Liver (tissue), 9 donors: ENCODE results near the gene FLT3LG. TPM values are rescaled to one million over a fixed set of nuclear protein-coding genes. Genes with fewer than 3 reads are reported as not detected.

ENCODE experiments used
- DNase-seq: peaks from one replicate; pipeline ENCODE4 v3.0.0-alpha.2; 2017; ENCODE audit warnings: low spot score
- H3K27ac ChIP-seq, 2 donors: one replicate each; pipeline ENCODE4 v1.7.0; 2013; ENCODE audit warnings: inconsistent platforms in 2 of 2, low read length in 2 of 2, control low read depth in 1 of 2, low read depth in 1 of 2, mild to moderate bottlenecking in 1 of 2
- H3K27me3 ChIP-seq, 4 donors: one replicate each; pipeline versions ENCODE4 v1.6.1 to v1.7.0; 2013; ENCODE audit warnings: low read length in 3 of 4, inconsistent platforms in 1 of 4, mild to moderate bottlenecking in 1 of 4, moderate library complexity in 1 of 4; ENCODE audit not compliant: control insufficient read depth in 4 of 4, insufficient read depth in 4 of 4
- H3K36me3 ChIP-seq, 4 donors: one replicate each; pipeline versions ENCODE4 v1.6.1 to v1.7.0; 2013; ENCODE audit warnings: low read length in 3 of 4, mild to moderate bottlenecking in 3 of 4, low read depth in 1 of 4, moderate library complexity in 1 of 4; ENCODE audit not compliant: control insufficient read depth in 4 of 4, insufficient read depth in 3 of 4
- H3K4me1 ChIP-seq, 4 donors: one replicate each; pipeline versions ENCODE4 v1.6.1 to v1.7.0; 2013; ENCODE audit warnings: low read length in 3 of 4, mild to moderate bottlenecking in 3 of 4, moderate library complexity in 1 of 4; ENCODE audit not compliant: control insufficient read depth in 4 of 4, insufficient read depth in 4 of 4
- H3K4me3 ChIP-seq, 3 donors: one replicate each; pipeline versions ENCODE4 v1.6.1 to v1.7.0; 2013; ENCODE audit warnings: low read length in 3 of 3, control low read depth in 1 of 3, low read depth in 1 of 3, mild to moderate bottlenecking in 1 of 3
- H3K9ac ChIP-seq, 2 donors: one replicate each; pipeline ENCODE4 v1.7.0; 2013; ENCODE audit warnings: low read length in 2 of 2, mild to moderate bottlenecking in 2 of 2, moderate library complexity in 2 of 2, control low read depth in 1 of 2, low read depth in 1 of 2
- H3K9me3 ChIP-seq, 4 donors: one replicate each; pipeline versions ENCODE4 v1.6.1 to v1.7.0; 2013; ENCODE audit warnings: low read length in 3 of 4; ENCODE audit not compliant: control insufficient read depth in 4 of 4
- ATF3 ChIP-seq: IDR thresholded peaks from 2 replicates; pipeline ENCODE4 v1.6.1; 2016; ENCODE audit warnings: antibody characterized with exemption
- CTCF ChIP-seq: fragments of 150-350 bp; IDR thresholded peaks from 2 replicates; pipeline ENCODE4 v1.5.1; 2017; ENCODE audit warnings: improper control_type of control experiment, low read depth, low read length; ENCODE audit not compliant: missing input control
- EGR1 ChIP-seq, 2 donors: IDR thresholded peaks; 2 replicates each; pipeline ENCODE4 v1.6.1; 2016 to 2018; ENCODE audit warnings: antibody characterized with exemption in 2 of 2, low read depth in 2 of 2
- FOXA1 ChIP-seq: IDR thresholded peaks from 2 replicates; pipeline ENCODE4 v1.6.1; 2016; ENCODE audit warnings: antibody characterized with exemption
- FOXA2 ChIP-seq: IDR thresholded peaks from 2 replicates; pipeline ENCODE4 v1.6.1; 2016; ENCODE audit warnings: antibody characterized with exemption
- GABPA ChIP-seq, 2 donors: IDR thresholded peaks in 1 of 2; conservative IDR thresholded peaks in 1 of 2; 2 replicates each; pipeline ENCODE4 v1.6.1; 2016; ENCODE audit warnings: antibody characterized with exemption in 2 of 2, mild to moderate bottlenecking in 1 of 2, moderate library complexity in 1 of 2
- HNF4A ChIP-seq, 2 donors: conservative IDR thresholded peaks; 2 replicates each; pipeline ENCODE4 v1.6.1; 2016; ENCODE audit warnings: antibody characterized with exemption in 2 of 2, mild to moderate bottlenecking in 2 of 2
- HNF4G ChIP-seq: IDR thresholded peaks from 2 replicates; pipeline ENCODE4 v1.6.1; 2016; ENCODE audit warnings: antibody characterized with exemption
- MAX ChIP-seq: IDR thresholded peaks from 2 replicates; pipeline ENCODE4 v1.6.1; 2016; ENCODE audit warnings: antibody characterized with exemption
- NR2F2 ChIP-seq: IDR thresholded peaks from 2 replicates; pipeline ENCODE4 v1.6.1; 2016; ENCODE audit warnings: antibody characterized with exemption
- RAD21 ChIP-seq, 2 donors: IDR thresholded peaks; 2 replicates each; pipeline ENCODE4 v1.6.1; 2016; ENCODE audit warnings: antibody characterized with exemption in 2 of 2, mild to moderate bottlenecking in 2 of 2
- REST ChIP-seq: IDR thresholded peaks from 2 replicates; pipeline ENCODE4 v1.6.1; 2016; ENCODE audit warnings: antibody characterized with exemption, mild to moderate bottlenecking
- RXRA ChIP-seq, 2 donors: IDR thresholded peaks; 2 replicates each; pipeline ENCODE4 v1.6.1; 2017 to 2018; ENCODE audit warnings: antibody characterized with exemption in 2 of 2, mild to moderate bottlenecking in 1 of 2
- SP1 ChIP-seq: IDR thresholded peaks from 2 replicates; pipeline ENCODE4 v1.6.1; 2018; ENCODE audit warnings: antibody characterized with exemption, mild to moderate bottlenecking
- TAF1 ChIP-seq: conservative IDR thresholded peaks from 2 replicates; pipeline ENCODE4 v1.6.1; 2016; ENCODE audit warnings: antibody characterized with exemption, mild to moderate bottlenecking
- YY1 ChIP-seq: IDR thresholded peaks from 2 replicates; pipeline ENCODE4 v1.6.1; 2016; ENCODE audit warnings: antibody characterized with exemption, mild to moderate bottlenecking
- ZBTB33 ChIP-seq: IDR thresholded peaks from 2 replicates; pipeline ENCODE4 v1.6.1; 2016; ENCODE audit warnings: antibody characterized with exemption
- WGBS: extraction: QIAGEN DNeasy Blood & Tissue Kit; methylation state at CpG from one replicate; pipeline ENCODE4 v1.1.7; 2013; 5-methylcytosine and 5-hydroxymethylcytosine counted together
- polyA plus RNA-seq, 2 donors: library from polyadenylated mRNA; stranded (reverse) in 1 of 2; unstranded in 1 of 2; fragments of 200-250 nt in 1 of 2; fragments of >200 nt in 1 of 2; fragmentation: Nextera tagmentation in 1 of 2; extraction: Ambion mirVana in 1 of 2; gene quantifications; one replicate each; pipeline versions ENCODE4 v1.2.1 to v1.2.3, GENCODE V29; 2013 to 2015
- total RNA-seq, 2 donors: library from RNA; depleted of rRNA; stranded (reverse); fragments of >200 nt; gene quantifications; one replicate each; pipeline ENCODE4 v1.2.3, GENCODE V29; 2014
- donor health status: healthy.
- donor health status: healthy.
- donor health status: healthy.
- donor health status: healthy.
- donor health status: healthy.

The FLT3LG gene
- total and polyA plus RNA-seq, 4 donors = 0.65 to 4.3 (median 2.2) TPM

- H3K9me3 ChIP-seq = no peaks in the 10 kb centered on the region
- H3K4me1 ChIP-seq = peaks cover 0 to 22% (median 10%) of the 10 kb centered on the region in 4 donors
- TF ChIP-seq RAD21 (IDR thresholded peaks at IDR 0.05) (no peak), NR2F2 (no peak), TAF1 (no peak), ATF3 (no peak), ZBTB33 (no peak), HNF4A (conservative IDR thresholded peaks at IDR 0.05) (no peak), RXRA (IDR thresholded peaks at IDR 0.05) (no peak), MAX (no peak), SP1 (no peak), CTCF (no peak), HNF4G (no peak), FOXA2 (no peak), GABPA (IDR thresholded peaks at IDR 0.05 in 1 of 2, conservative IDR thresholded peaks at IDR 0.05 in 1 of 2) (no peak), EGR1 (IDR thresholded peaks at IDR 0.05; ENCODE audit: low read depth in 2 of 2) (no peak), REST (no peak), YY1 (no peak), FOXA1 (no peak)
- H3K36me3 ChIP-seq = peaks cover 0 to 5% (median 2%) of the 10 kb centered on the region in 4 donors
- H3K27me3 ChIP-seq = no peaks in the 10 kb centered on the region
- WGBS = 52% methylated on average over 10 of the region's 10 CpGs
- peak overlapping the region; percentile 90 to 95 for H3K27ac ChIP-seq
- peak overlapping the region; percentile 53 to 78 (median 75) for H3K4me3 ChIP-seq
- H3K9ac ChIP-seq = peak overlapping the region; percentile 24 to 80
- DNase-seq = no peak
These were observed 20.2 kb upstream of the FLT3LG start for GRCh38 chr19:49453757-49454240.
